Tibial artery (tissue), 4 donors: Measurements from ENCODE around the gene CRB2.

Experiments used
- DNase-seq, 2 donors: peaks; one replicate each; pipeline ENCODE4 v3.0.0-alpha.2; 2019
- H3K27ac ChIP-seq, 2 donors: fragments of 200-600 bp; sonication (generic) in 1 of 2; 1 replicate in 1 of 2; 2 replicates in 1 of 2; pipeline ENCODE4 v1.5.1; 2018 to 2019; ENCODE audit warnings: mild to moderate bottlenecking in 1 of 2
- H3K27me3 ChIP-seq, 2 donors: fragments of 200-600 bp; sonication (generic) in 1 of 2; one replicate each; pipeline versions ENCODE4 v1.5.1 to v1.6.0; 2016 to 2019
- H3K36me3 ChIP-seq, 3 donors: fragments of 200-600 bp; sonication (generic) in 2 of 3; one replicate each; pipeline ENCODE4 v1.5.1; 2016 to 2019; ENCODE audit warnings: mild to moderate bottlenecking in 2 of 3
- H3K4me1 ChIP-seq, 4 donors: fragments of 200-600 bp; sonication (generic) in 2 of 4; 1 replicate in 3 of 4; 2 replicates in 1 of 4; pipeline ENCODE4 v1.5.1; 2016 to 2019
- H3K4me3 ChIP-seq, 2 donors: fragments of 200-600 bp; sonication (generic) in 1 of 2; 1 replicate in 1 of 2; 2 replicates in 1 of 2; pipeline ENCODE4 v1.5.1; 2018 to 2019; ENCODE audit warnings: mild to moderate bottlenecking in 2 of 2
- H3K9me3 ChIP-seq, 3 donors: fragments of 200-600 bp; sonication (generic) in 1 of 3; one replicate each; pipeline ENCODE4 v1.5.1; 2016 to 2019
- CTCF ChIP-seq, 2 experiments: fragments of 200-600 bp in 1 of 2; fragments of 450-650 bp in 1 of 2; IDR thresholded peaks; one replicate each; pipeline ENCODE4 v1.5.1; 2017 to 2019; ENCODE audit warnings: antibody characterized with exemption in 2 of 2, mild to moderate bottlenecking in 1 of 2, moderate library complexity in 1 of 2
- intact Hi-C: fragments of 100-400 bp; cut with DNase I; formaldehyde crosslinking; loops from one replicate; pipeline ENCODE4 v1.15.0; 2023; ENCODE audit warnings: low total_unique reads

The CRB2 gene

GRCh38 chr9:123373447-123373923, 17.5 kb downstream of the CRB2 start:
- TF ChIP-seq CTCF (IDR thresholded peaks at IDR 0.05) = no peak
- Histone ChIP-seq H3K9me3 (no peaks in the 10 kb centered on the region), H3K27ac (no peak overlapping the region)

DNA sequence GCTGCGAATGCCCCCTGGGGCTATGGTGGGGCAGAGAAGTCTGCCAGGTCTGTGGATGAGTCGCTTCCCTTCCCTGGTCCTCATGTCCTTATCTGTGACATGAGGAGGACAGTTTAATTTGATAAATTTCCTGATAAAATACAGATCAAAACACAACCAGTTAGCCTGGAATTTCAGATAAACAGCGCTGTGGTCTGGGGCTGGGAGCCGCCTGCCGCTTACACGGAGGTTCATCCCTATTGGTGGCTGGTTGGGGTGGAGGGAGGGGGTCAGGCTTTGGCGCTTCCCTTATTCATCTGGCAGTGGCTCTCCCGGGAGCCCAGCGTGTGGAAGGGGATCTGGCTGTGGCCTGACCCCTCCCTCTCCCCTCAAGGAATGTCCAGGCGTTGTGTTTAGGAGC, 17.9 kb downstream of the CRB2 start:
- intact Hi-C loops = no loop called here
- H3K36me3 ChIP-seq = no peaks in the 10 kb centered on the region
- TF ChIP-seq CTCF (IDR thresholded peaks at IDR 0.05) = no peak
- no peaks in the 10 kb centered on the region for H3K9me3 ChIP-seq
- peaks cover 0 to 20% (median 12%) of the 10 kb centered on the region in 4 donors for H3K4me1 ChIP-seq
- H3K4me3 ChIP-seq = no peak overlapping the region
- no peak for DNase-seq
- peaks cover 0 to 75% of the 10 kb centered on the region in 2 donors for H3K27me3 ChIP-seq
- no peak overlapping the region for H3K27ac ChIP-seq

More at GRCh38 chr9:123373447-123373923, 17.5 kb downstream of the CRB2 start:
- DNase-seq = no peak
- Histone ChIP-seq H3K27me3 (peaks cover 0 to 79% of the 10 kb centered on the region in 2 donors), H3K4me1 (peaks cover 0 to 20% (median 12%) of the 10 kb centered on the region in 4 donors), H3K36me3 (no peaks in the 10 kb centered on the region), H3K4me3 (no peak overlapping the region)
- intact Hi-C loops = no loop called here

- no peak for TF ChIP-seq CTCF (IDR thresholded peaks at IDR 0.05)
- Histone ChIP-seq H3K36me3 (no peaks in the 10 kb centered on the region), H3K4me3 (no peak overlapping the region), H3K27me3 (peaks cover 0 to 61% of the 10 kb centered on the region in 2 donors), H3K9me3 (no peaks in the 10 kb centered on the region), H3K27ac (no peak overlapping the region), H3K4me1 (peaks cover 0 to 20% (median 12%) of the 10 kb centered on the region in 4 donors)
- intact Hi-C loops = no loop called here
- DNase-seq = no peak
These were observed 19.6 kb downstream of the CRB2 start for GRCh38 chr9:123375469-123376132.

- DNase-seq = no peak
- no peak overlapping the region for H3K4me3 ChIP-seq
- no peak for TF ChIP-seq CTCF (IDR thresholded peaks at IDR 0.05)
- intact Hi-C loops = no loop called here
- H3K27ac ChIP-seq = no peak overlapping the region
- peaks cover 0 to 20% (median 12%) of the 10 kb centered on the region in 4 donors for H3K4me1 ChIP-seq
- H3K27me3 ChIP-seq = peaks cover 0 to 54% of the 10 kb centered on the region in 2 donors
- peaks cover 0 to 4% (median 1%) of the 10 kb centered on the region in 3 donors for H3K36me3 ChIP-seq
- H3K9me3 ChIP-seq = no peaks in the 10 kb centered on the region
These were observed 20.4 kb downstream of the CRB2 start for GRCh38 chr9:123376218-123377071.

- Histone ChIP-seq H3K4me1 (peaks cover 0 to 20% (median 12%) of the 10 kb centered on the region in 4 donors), H3K9me3 (no peaks in the 10 kb centered on the region), H3K27me3 (peaks cover 0 to 45% of the 10 kb centered on the region in 2 donors), H3K36me3 (peaks cover 0 to 14% (median 10%) of the 10 kb centered on the region in 3 donors), H3K27ac (no peak overlapping the region), H3K4me3 (no peak overlapping the region)
- intact Hi-C loops = no loop called here
- TF ChIP-seq CTCF (IDR thresholded peaks at IDR 0.05) = no peak
- DNase-seq = no peak
These were observed 21.4 kb downstream of the CRB2 start for GRCh38 chr9:123377211-123377971.
